ENCODE results near the gene TNFAIP1.

DNA sequence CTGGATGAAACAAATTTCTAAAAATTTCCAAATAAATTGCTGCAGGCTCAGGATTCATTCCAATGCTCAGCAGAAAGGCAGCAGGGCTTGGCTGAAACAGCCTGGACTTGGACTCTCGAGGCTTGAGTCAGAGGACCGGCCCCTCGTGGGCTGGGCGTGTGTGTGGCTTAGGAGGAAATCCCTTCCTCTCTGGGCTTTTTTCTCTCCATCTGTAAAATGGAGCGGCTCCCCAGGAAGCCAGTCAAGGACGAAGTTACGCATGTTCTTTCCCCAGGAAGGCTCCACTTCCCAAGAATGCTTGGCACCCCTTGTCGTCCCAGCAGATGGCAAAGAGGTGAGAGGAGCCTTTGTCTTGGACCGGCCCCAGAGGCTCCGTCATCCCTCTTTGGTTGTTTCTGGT lies 56.9 kb downstream of the TNFAIP1 start:
- no peak for TF ChIP-seq EZH2 (IDR thresholded peaks at IDR 0.05; ENCODE audit: low read length)
- TF ChIP-seq, protein P1, sequence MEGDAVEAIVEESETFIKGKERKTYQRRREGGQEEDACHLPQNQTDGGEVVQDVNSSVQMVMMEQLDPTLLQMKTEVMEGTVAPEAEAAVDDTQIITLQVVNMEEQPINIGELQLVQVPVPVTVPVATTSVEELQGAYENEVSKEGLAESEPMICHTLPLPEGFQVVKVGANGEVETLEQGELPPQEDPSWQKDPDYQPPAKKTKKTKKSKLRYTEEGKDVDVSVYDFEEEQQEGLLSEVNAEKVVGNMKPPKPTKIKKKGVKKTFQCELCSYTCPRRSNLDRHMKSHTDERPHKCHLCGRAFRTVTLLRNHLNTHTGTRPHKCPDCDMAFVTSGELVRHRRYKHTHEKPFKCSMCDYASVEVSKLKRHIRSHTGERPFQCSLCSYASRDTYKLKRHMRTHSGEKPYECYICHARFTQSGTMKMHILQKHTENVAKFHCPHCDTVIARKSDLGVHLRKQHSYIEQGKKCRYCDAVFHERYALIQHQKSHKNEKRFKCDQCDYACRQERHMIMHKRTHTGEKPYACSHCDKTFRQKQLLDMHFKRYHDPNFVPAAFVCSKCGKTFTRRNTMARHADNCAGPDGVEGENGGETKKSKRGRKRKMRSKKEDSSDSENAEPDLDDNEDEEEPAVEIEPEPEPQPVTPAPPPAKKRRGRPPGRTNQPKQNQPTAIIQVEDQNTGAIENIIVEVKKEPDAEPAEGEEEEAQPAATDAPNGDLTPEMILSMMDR (optimal IDR thresholded peaks at IDR 0.05 in 1 of 3, IDR thresholded peaks at IDR 0.05 in 1 of 3, conservative IDR thresholded peaks at IDR 0.05 in 1 of 3; ENCODE audit: extremely low read depth in 1 of 3, insufficient read depth in 2 of 3, low read length in 3 of 3): no peak
